Skeletal muscle tissue (tissue), 4 donors: ENCODE measurements around the gene KLHL21. TPM values are rescaled to one million over a fixed set of nuclear protein-coding genes. Genes with fewer than 3 reads are reported as not detected.

Source experiments
- H3K27ac ChIP-seq: one replicate; pipeline ENCODE4 v1.7.0; 2013; ENCODE audit warnings: mild to moderate bottlenecking, low read depth, low read length, inconsistent platforms
- H3K27me3 ChIP-seq, 3 donors: one replicate each; pipeline ENCODE4 v1.7.0; 2013; ENCODE audit warnings: low read length in 3 of 3; ENCODE audit not compliant: control insufficient read depth in 3 of 3, insufficient read depth in 3 of 3
- H3K36me3 ChIP-seq, 3 donors: one replicate each; pipeline ENCODE4 v1.7.0; 2013; ENCODE audit warnings: low read length in 3 of 3; ENCODE audit not compliant: control insufficient read depth in 3 of 3, insufficient read depth in 3 of 3
- H3K4me1 ChIP-seq, 3 donors: one replicate each; pipeline ENCODE4 v1.7.0; 2013; ENCODE audit warnings: low read length in 3 of 3, mild to moderate bottlenecking in 3 of 3; ENCODE audit not compliant: control insufficient read depth in 3 of 3, insufficient read depth in 3 of 3
- H3K4me3 ChIP-seq, 3 donors: one replicate each; pipeline ENCODE4 v1.7.0; 2013; ENCODE audit warnings: low read length in 3 of 3
- H3K9ac ChIP-seq, 3 donors: one replicate each; pipeline ENCODE4 v1.7.0; 2013; ENCODE audit warnings: low read length in 3 of 3, mild to moderate bottlenecking in 3 of 3, moderate library complexity in 2 of 3, low read depth in 1 of 3
- H3K9me3 ChIP-seq, 3 donors: one replicate each; pipeline ENCODE4 v1.7.0; 2013; ENCODE audit warnings: low read length in 3 of 3; ENCODE audit not compliant: control insufficient read depth in 3 of 3
- total RNA-seq: library from RNA; depleted of rRNA; stranded (reverse); fragments of >200 nt; gene quantifications from one replicate; pipeline ENCODE4 v1.2.3, GENCODE V29; 2014
- donor health status: Osteomylitis.

Gene KLHL21
- total RNA-seq, 1 donor from 2014 or later = 27.1 TPM

DNA sequence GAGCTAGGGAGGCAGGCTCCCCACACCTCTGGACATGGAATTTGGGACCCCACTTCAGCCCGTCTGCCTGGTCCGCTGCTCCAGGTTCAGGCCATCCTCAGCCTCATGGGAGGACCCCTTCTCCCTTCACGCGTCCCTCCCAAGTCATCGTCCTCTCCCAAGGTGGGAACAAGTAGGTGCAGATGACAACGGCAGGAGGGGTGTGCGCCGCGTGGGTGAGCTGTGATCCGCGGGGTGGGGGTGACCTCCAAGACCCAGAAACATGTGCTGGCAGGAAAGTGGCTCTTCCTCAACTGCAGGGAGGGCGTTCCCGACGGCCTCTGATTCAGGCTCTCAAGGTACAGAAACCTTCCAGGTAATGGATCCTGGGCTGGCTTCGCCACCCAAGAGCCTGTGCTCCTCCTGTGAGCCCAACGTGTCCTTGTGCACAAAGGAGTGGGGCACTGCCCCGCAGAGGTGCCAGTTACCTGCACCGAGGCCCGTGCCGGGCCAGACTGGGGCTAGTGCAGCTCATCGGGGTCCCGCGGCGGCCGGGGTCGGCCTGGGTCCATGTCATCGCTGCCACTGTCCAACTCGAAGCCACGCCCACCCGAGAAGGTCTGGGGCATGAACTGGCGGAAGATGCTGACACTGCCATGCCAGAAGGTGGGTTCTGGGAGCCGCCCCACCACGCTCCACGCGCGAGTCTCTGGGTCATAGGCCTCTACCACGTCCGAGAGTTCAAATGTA lies 9.6 kb downstream of the KLHL21 start:
- peaks cover 81 to 100% (median 93%) of the 10 kb centered on the region in 3 donors for H3K4me1 ChIP-seq
- H3K9me3 ChIP-seq = no peaks in the 10 kb centered on the region
- no peaks in the 10 kb centered on the region for H3K27me3 ChIP-seq
- no peak overlapping the region for H3K4me3 ChIP-seq
- H3K36me3 ChIP-seq = peaks cover 87 to 94% (median 91%) of the 10 kb centered on the region in 3 donors
- peak overlapping the region in 1 of 3 donors; percentile 57 for H3K9ac ChIP-seq
- no peak overlapping the region for H3K27ac ChIP-seq

DNA sequence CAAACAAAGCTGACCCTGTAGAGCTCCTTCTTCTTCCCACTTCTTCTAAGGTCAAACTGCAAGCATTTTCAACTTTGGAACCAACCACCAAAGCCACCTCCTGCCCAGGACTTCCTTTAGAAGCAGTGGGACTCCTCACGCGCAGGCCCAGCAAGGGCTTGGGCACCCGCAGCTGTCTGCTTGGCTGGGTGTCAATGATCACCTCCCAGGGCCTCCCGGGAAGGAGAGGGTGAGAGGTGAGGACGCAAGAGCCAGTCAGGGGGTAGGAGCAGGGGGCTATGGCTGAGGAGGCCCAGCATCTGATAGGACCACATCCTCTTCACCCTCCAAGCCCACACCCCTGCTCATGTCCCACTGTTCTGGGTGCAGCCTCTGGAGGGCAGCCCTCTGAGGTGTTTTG lies 10.2 kb downstream of the KLHL21 start:
- Histone ChIP-seq H3K9ac (peak overlapping the region in 2 of 3 donors; percentile 9 to 57), H3K4me1 (peaks cover 81 to 100% (median 93%) of the 10 kb centered on the region in 3 donors), H3K9me3 (no peaks in the 10 kb centered on the region), H3K27me3 (no peaks in the 10 kb centered on the region), H3K4me3 (no peak overlapping the region), H3K27ac (no peak overlapping the region), H3K36me3 (peaks cover 82 to 91% (median 88%) of the 10 kb centered on the region in 3 donors)

GRCh38 chr1:6591644-6592043 lies 11.0 kb downstream of the KLHL21 start:
- peak overlapping the region in 2 of 3 donors; percentile 51 to 68 for H3K9ac ChIP-seq
- H3K9me3 ChIP-seq = no peaks in the 10 kb centered on the region
- H3K4me1 ChIP-seq = peaks cover 81 to 100% (median 93%) of the 10 kb centered on the region in 3 donors
- H3K36me3 ChIP-seq = peaks cover 74 to 83% (median 80%) of the 10 kb centered on the region in 3 donors
- no peaks in the 10 kb centered on the region for H3K27me3 ChIP-seq
- peak overlapping the region; percentile 26 for H3K27ac ChIP-seq
- no peak overlapping the region for H3K4me3 ChIP-seq

DNA sequence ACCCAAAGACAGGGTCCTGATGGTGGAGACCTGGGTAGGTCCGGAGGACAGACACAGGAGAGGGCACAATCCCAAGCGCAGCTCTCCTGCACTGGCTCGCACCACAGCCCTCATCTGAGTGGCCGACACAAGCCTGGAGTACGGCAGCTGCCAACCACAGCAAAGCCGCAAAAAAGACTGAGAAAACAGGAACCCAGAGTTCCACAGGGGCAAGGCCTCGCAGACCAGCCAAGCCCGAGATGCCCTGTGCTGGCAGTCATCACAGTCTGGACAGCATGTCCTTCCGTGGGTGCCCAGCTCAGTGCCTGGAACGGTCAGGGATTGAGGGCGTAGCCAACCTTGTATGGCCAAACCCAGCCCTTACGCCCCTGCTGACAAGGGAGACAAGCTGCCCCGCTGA lies 11.4 kb downstream of the KLHL21 start:
- Histone ChIP-seq H3K27me3 (no peaks in the 10 kb centered on the region), H3K4me3 (peak overlapping the region in 1 of 3 donors; percentile 29), H3K4me1 (peaks cover 80 to 98% (median 93%) of the 10 kb centered on the region in 3 donors), H3K36me3 (peaks cover 70 to 79% (median 76%) of the 10 kb centered on the region in 3 donors), H3K27ac (peak overlapping the region; percentile 26), H3K9me3 (no peaks in the 10 kb centered on the region), H3K9ac (peak overlapping the region in 2 of 3 donors; percentile 51 to 68)

GRCh38 chr1:6590046-6590445 lies 12.6 kb downstream of the KLHL21 start:
- Histone ChIP-seq H3K27me3 (no peaks in the 10 kb centered on the region), H3K4me1 (peaks cover 77 to 98% (median 93%) of the 10 kb centered on the region in 3 donors), H3K36me3 (peaks cover 58 to 67% (median 64%) of the 10 kb centered on the region in 3 donors), H3K4me3 (no peak overlapping the region), H3K27ac (no peak overlapping the region), H3K9ac (peak overlapping the region in 2 of 3 donors; percentile 57 to 77), H3K9me3 (no peaks in the 10 kb centered on the region)

DNA sequence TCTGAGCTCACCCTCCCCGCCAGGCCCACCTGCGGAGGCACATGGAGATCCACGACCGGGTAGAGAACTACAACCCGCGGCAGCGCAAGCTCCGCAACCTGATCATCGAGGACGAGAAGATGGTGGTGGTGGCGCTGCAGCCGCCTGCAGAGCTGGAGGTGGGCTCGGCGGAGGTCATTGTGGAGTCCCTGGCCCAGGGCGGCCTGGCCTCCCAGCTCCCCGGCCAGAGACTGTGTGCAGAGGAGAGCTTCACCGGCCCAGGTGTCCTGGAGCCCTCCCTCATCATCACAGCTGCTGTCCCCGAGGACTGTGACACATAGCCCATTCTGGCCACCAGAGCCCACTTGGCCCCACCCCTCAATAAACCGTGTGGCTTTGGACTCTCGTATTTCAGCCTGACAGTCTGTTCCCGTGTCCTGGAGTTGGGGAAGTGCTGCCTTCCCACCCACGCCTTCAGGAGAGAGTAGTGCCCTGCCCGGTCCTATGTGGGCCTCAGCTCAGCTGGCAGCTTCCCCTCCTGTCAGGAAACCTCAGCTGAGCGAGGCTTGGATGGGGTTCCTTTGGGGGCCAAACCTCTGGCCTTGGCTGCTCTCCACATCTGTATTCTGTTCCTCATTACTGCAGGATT lies 13.7 kb downstream of the KLHL21 start:
- peak overlapping the region in 2 of 3 donors; percentile 57 to 77 for H3K9ac ChIP-seq
- peak overlapping the region in 1 of 3 donors; percentile 22 for H3K4me3 ChIP-seq
- peaks cover 50 to 59% (median 54%) of the 10 kb centered on the region in 3 donors for H3K36me3 ChIP-seq
- H3K27me3 ChIP-seq = no peaks in the 10 kb centered on the region
- H3K4me1 ChIP-seq = peaks cover 87 to 97% (median 97%) of the 10 kb centered on the region in 3 donors
- no peaks in the 10 kb centered on the region for H3K9me3 ChIP-seq
- peak overlapping the region; percentile 49 for H3K27ac ChIP-seq

GRCh38 chr1:6588128-6588892 lies 14.4 kb downstream of the KLHL21 start:
- Histone ChIP-seq H3K27ac (peak overlapping the region; percentile 49), H3K9ac (peak overlapping the region; percentile 3 to 77 (median 61)), H3K27me3 (no peaks in the 10 kb centered on the region), H3K4me3 (peak overlapping the region in 2 of 3 donors; percentile 32 to 45), H3K9me3 (no peaks in the 10 kb centered on the region), H3K36me3 (peaks cover 43 to 52% (median 47%) of the 10 kb centered on the region in 3 donors), H3K4me1 (peaks cover 82 to 93% (median 90%) of the 10 kb centered on the region in 3 donors)

DNA sequence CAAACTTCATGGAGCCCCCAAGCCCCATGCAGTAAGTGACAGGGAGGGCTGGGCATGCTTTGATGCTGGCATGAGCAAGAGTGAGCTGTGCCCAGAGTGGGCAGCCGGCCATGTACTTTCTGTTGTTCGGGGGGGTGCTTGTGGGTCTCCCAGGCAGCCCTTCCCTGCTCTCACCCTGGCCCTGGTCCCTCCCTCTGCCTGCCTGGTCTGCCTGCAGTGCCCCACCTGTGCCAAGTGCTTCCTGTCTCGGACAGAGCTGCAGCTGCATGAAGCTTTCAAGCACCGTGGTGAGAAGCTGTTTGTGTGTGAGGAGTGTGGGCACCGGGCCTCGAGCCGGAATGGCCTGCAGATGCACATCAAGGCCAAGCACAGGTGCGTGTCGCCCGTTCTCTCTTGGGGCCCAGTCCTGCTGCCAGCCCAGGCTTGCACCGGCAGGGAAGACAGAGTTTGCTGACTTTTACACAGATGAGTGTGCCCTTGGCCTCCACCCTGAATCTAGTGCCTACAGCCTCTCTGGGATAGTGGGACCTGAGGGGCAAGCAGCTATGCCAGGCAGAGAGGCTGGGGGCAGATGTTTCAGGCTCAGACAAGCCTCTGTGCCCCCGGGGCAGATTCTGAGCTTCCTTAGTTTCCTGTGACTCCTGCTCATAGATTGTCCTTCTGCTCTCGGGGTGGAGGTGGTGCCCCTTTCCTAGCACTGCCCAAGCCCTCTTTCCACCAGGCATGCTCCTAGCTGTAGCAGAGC lies 15.2 kb downstream of the KLHL21 start:
- Histone ChIP-seq H3K4me1 (peaks cover 75 to 85% (median 83%) of the 10 kb centered on the region in 3 donors), H3K27me3 (no peaks in the 10 kb centered on the region), H3K9me3 (no peaks in the 10 kb centered on the region), H3K36me3 (peaks cover 34 to 48% (median 38%) of the 10 kb centered on the region in 3 donors), H3K9ac (peak overlapping the region in 2 of 3 donors; percentile 61 to 77), H3K27ac (peak overlapping the region; percentile 42), H3K4me3 (peak overlapping the region in 2 of 3 donors; percentile 32 to 45)

GRCh38 chr1:6586404-6586816 lies 16.3 kb downstream of the KLHL21 start:
- Histone ChIP-seq H3K9me3 (no peaks in the 10 kb centered on the region), H3K9ac (peak overlapping the region in 1 of 3 donors; percentile 77), H3K4me3 (no peak overlapping the region), H3K4me1 (peaks cover 70 to 85% (median 83%) of the 10 kb centered on the region in 3 donors), H3K36me3 (peaks cover 28 to 41% (median 28%) of the 10 kb centered on the region in 3 donors), H3K27me3 (no peaks in the 10 kb centered on the region), H3K27ac (no peak overlapping the region)
